ENCODE results near the gene SLC2A10.

The SLC2A10 gene

GRCh38 chr20:46779831-46780230, 70.4 kb downstream of the SLC2A10 start:
- H3K4me3 ChIP-seq (ENCODE audit: control insufficient read depth, low read depth, low read length) = no peak overlapping the region
- DNase-seq (ENCODE audit: low read depth) = no peak
- no peak for TF ChIP-seq CTCF (conservative IDR thresholded peaks at IDR 0.05; ENCODE audit: control insufficient read depth, insufficient read depth, low read depth, low read length)

- DNase-seq (ENCODE audit: low read depth) = peak; percentile 36
- no peak overlapping the region for H3K4me3 ChIP-seq (ENCODE audit: control insufficient read depth, low read depth, low read length)
- no peak for TF ChIP-seq CTCF (conservative IDR thresholded peaks at IDR 0.05; ENCODE audit: control insufficient read depth, insufficient read depth, low read depth, low read length)
Observed at GRCh38 chr20:46784436-46785127, 75.1 kb downstream of the SLC2A10 start.
